ENCODE results near the gene TRRAP.
"Not testable (repeated sequence)": the region's sequence is repeated elsewhere in the genome, so short reads cannot be mapped to it uniquely, and the experiment has no call there.

TRRAP gene

GRCh38 chr7:98866765-98867164 is 11.6 kb upstream of the TRRAP start:
- DNase-seq (ENCODE audit: low spot score): no peak

- no peak for DNase-seq (ENCODE audit: low spot score)
Observed at GRCh38 chr7:98868450-98868849, 9.9 kb upstream of the TRRAP start.

- no peak for DNase-seq (ENCODE audit: low spot score)
Observed at GRCh38 chr7:98869027-98869596, 9.2 kb upstream of the TRRAP start.

GRCh38 chr7:98869597-98870120 is 8.7 kb upstream of the TRRAP start, which contains the start of gene TMEM130:
TSS of gene TMEM130 (minus strand) at chr7:98870014. CDS start at chr7:98869861, 153 bp downstream.
- no peak for DNase-seq (ENCODE audit: low spot score)

- no peak for DNase-seq (ENCODE audit: low spot score)
Observed at GRCh38 chr7:98870121-98870651, 8.1 kb upstream of the TRRAP start.

GRCh38 chr7:98870807-98871491 is 7.4 kb upstream of the TRRAP start:
- no peak for DNase-seq (ENCODE audit: low spot score)

- no peak for DNase-seq (ENCODE audit: low spot score)
Observed at GRCh38 chr7:98872328-98872924, 5.9 kb upstream of the TRRAP start.

- DNase-seq (ENCODE audit: low spot score): not testable (repeated sequence)
Observed at GRCh38 chr7:98873610-98874009, 4.7 kb upstream of the TRRAP start.

GRCh38 chr7:98874942-98875341 is 3.4 kb upstream of the TRRAP start:
- DNase-seq (ENCODE audit: low spot score): no peak

GRCh38 chr7:98875501-98875900 is 2.8 kb upstream of the TRRAP start:
- DNase-seq (ENCODE audit: low spot score): no peak

- no peak for DNase-seq (ENCODE audit: low spot score)
Observed at GRCh38 chr7:98877146-98877545, 1.2 kb upstream of the TRRAP start.

- DNase-seq (ENCODE audit: low spot score): no peak
Observed at GRCh38 chr7:98877692-98878364, 504 bp upstream of the TRRAP start.

- no peak for DNase-seq (ENCODE audit: low spot score)
Observed at GRCh38 chr7:98879198-98879978, 1.1 kb downstream of the TRRAP start.

- DNase-seq (ENCODE audit: low spot score): no peak
Observed at GRCh38 chr7:98879979-98880315, 1.6 kb downstream of the TRRAP start.

GRCh38 chr7:98880485-98880884 is 2.2 kb downstream of the TRRAP start:
- DNase-seq (ENCODE audit: low spot score): no peak

GRCh38 chr7:98881561-98882315 is 3.4 kb downstream of the TRRAP start:
- DNase-seq (ENCODE audit: low spot score): no peak

GRCh38 chr7:98884416-98884815 is 6.1 kb downstream of the TRRAP start:
- no peak for DNase-seq (ENCODE audit: low spot score)

- DNase-seq (ENCODE audit: low spot score): no peak
Observed at GRCh38 chr7:98887038-98887437, 8.7 kb downstream of the TRRAP start.

- no peak for DNase-seq (ENCODE audit: low spot score)
Observed at GRCh38 chr7:98892609-98893008, 14.3 kb downstream of the TRRAP start.

GRCh38 chr7:98899816-98900215 is 21.5 kb downstream of the TRRAP start:
- no peak for DNase-seq (ENCODE audit: low spot score)

GRCh38 chr7:98900815-98901214 is 22.5 kb downstream of the TRRAP start:
- no peak for DNase-seq (ENCODE audit: low spot score)

Data from COLO829 (cell line).